Measurements from ENCODE around the gene SH3PXD2A. TPM values are rescaled to one million over a fixed set of nuclear protein-coding genes. Genes with fewer than 3 reads are reported as not detected.

Gene SH3PXD2A
- total RNA-seq, 4 donors from 2014 or later: 26.5 to 56.9 (median 33.3) TPM

DNA sequence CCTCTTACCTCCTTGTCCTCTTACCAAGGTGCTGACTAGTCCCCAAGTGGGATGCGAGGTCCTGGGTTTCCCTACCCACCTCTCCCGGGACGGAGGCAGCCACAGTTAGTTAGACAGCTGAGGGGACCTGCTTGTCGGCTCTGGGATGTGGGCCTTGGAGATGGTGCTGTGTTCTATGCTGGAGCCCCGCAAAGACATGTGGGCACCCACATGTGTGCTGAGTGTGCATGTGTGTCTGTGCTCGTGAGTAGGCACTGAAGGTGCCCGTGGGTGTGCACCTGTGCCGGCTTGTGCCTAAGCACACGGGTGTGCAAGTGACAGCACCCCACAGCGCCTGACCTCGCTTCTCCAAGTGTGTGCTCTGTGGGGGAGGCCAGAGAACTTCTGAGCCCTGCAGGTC is 299.7 kb downstream of the SH3PXD2A start:
- TF ChIP-seq, protein P1, sequence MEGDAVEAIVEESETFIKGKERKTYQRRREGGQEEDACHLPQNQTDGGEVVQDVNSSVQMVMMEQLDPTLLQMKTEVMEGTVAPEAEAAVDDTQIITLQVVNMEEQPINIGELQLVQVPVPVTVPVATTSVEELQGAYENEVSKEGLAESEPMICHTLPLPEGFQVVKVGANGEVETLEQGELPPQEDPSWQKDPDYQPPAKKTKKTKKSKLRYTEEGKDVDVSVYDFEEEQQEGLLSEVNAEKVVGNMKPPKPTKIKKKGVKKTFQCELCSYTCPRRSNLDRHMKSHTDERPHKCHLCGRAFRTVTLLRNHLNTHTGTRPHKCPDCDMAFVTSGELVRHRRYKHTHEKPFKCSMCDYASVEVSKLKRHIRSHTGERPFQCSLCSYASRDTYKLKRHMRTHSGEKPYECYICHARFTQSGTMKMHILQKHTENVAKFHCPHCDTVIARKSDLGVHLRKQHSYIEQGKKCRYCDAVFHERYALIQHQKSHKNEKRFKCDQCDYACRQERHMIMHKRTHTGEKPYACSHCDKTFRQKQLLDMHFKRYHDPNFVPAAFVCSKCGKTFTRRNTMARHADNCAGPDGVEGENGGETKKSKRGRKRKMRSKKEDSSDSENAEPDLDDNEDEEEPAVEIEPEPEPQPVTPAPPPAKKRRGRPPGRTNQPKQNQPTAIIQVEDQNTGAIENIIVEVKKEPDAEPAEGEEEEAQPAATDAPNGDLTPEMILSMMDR (IDR thresholded peaks at IDR 0.05): no peak
- no peak for TF ChIP-seq EP300 (IDR thresholded peaks at IDR 0.05; ENCODE audit: low read depth)
- TF ChIP-seq POLR2AphosphoS5 (IDR thresholded peaks at IDR 0.05): no peak
- TF ChIP-seq POLR2A (IDR thresholded peaks at IDR 0.05): no peak
- 67% methylated on average over 9 of the region's 11 CpGs; no CpG with 5 or more reads in 1 of the 2 donors for WGBS, 2 donors (ENCODE audit: low coverage in 1 of 2)
- intact Hi-C loops (cut with DNase I; ENCODE audit: low total_unique reads) (no loop called here), in situ Hi-C loops (cut with MboI; ENCODE audit: low pct_ligation_motif_present in 1 of 4, low pct_unique_long_range_greater_than_20kb in 1 of 4, low sequenced_read_pairs in 3 of 4) (no loop called here)
- Histone ChIP-seq H3K27ac (peak overlapping the region; percentile 44 to 74 (median 46)), H3K4me3 (peak overlapping the region in 3 of 4 donors; percentile 25 to 54 (median 54)), H3K4me1 (peaks cover 7 to 18% (median 11%) of the 10 kb centered on the region in 4 donors), H3K9me3 (no peaks in the 10 kb centered on the region), H3K36me3 (no peaks in the 10 kb centered on the region), H3K27me3 (no peaks in the 10 kb centered on the region)
- no peak for DNase-seq

DNA sequence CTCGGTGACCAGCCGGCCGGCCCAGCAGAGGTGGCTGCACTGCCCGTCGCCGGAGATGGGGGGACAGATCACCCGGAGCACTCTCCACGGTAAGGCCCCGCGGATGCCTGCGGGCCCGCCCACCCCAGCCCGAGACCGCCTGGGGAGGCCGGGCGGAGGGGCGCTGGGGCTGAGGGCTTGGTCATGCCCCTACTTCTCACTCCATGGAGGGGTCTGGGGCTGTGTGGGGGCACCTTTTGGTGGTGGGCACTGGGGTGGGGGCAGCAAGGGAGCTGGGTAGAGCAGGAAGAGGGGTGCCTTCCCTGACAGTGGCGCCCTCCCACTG is 300.1 kb downstream of the SH3PXD2A start:
- H3K4me3 ChIP-seq: peak overlapping the region; percentile 25 to 54 (median 40)
- no peaks in the 10 kb centered on the region for H3K9me3 ChIP-seq
- H3K36me3 ChIP-seq: no peaks in the 10 kb centered on the region
- TF ChIP-seq POLR2A (IDR thresholded peaks at IDR 0.05) (no peak), POLR2AphosphoS5 (IDR thresholded peaks at IDR 0.05) (no peak), EP300 (IDR thresholded peaks at IDR 0.05; ENCODE audit: low read depth) (no peak)
- TF ChIP-seq, protein P1 (IDR thresholded peaks at IDR 0.05): no peak
- intact Hi-C loops (cut with DNase I; ENCODE audit: low total_unique reads): no loop called here
- WGBS, 2 donors (ENCODE audit: low coverage in 1 of 2): 2% methylated on average over 14 of the region's 18 CpGs; no CpG with 5 or more reads in 1 of the 2 donors
- no peak for DNase-seq
- H3K4me1 ChIP-seq: peaks cover 7 to 21% (median 13%) of the 10 kb centered on the region in 4 donors
- peak overlapping the region; percentile 44 to 74 (median 46) for H3K27ac ChIP-seq
- in situ Hi-C loops (cut with MboI; ENCODE audit: low pct_ligation_motif_present in 1 of 4, low pct_unique_long_range_greater_than_20kb in 1 of 4, low sequenced_read_pairs in 3 of 4): no loop called here
- H3K27me3 ChIP-seq: no peaks in the 10 kb centered on the region

DNA sequence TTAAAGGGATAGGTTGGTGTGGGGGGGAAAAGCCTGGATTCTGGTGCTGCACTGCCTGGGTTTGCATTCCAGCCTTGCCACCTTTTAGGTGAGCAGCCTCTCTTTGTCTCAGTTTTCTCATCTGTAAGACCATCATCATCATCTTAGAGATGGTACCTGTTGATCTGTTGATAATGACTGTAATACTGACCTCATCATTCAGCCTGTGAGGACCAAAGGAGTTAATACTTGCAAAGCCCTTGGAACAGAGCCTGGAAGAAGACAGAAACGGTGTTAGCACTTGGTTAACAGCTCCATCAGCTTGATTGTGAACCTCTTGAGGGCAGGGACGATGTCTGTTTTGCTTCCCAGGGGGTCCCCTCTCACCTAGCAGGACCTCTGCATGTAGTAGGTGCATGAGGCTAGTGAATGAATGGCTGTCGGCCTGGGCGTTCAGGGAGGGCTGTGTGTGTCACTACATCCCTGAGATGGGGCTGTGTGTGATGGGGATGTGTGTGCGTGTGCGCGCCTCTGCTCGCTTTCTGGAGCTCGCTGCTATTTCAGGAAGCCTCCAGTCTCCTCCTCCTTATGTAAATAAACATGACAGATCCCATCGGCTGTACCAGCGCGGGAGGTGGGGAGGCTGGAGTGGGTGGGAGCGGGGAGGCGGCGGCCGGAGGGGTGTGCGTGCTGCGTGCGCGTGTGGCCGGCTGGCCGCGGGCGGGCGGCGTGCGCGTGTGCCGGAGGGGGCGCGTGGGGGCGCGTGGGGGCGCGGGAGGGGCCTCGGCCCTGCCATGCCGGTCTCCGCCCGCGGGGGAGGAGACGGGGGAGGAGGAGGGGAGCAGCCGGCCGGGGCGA is 300.7 kb downstream of the SH3PXD2A start:
- DNase-seq: peak; percentile 70
- in situ Hi-C loops (cut with MboI; ENCODE audit: low pct_ligation_motif_present in 1 of 4, low pct_unique_long_range_greater_than_20kb in 1 of 4, low sequenced_read_pairs in 3 of 4) (no loop called here), intact Hi-C loops (cut with DNase I; ENCODE audit: low total_unique reads) (no loop called here)
- H3K4me3 ChIP-seq: peak overlapping the region; percentile 25 to 54 (median 40)
- H3K36me3 ChIP-seq: no peaks in the 10 kb centered on the region
- no peaks in the 10 kb centered on the region for H3K9me3 ChIP-seq
- no peaks in the 10 kb centered on the region for H3K27me3 ChIP-seq
- H3K27ac ChIP-seq: peak overlapping the region; percentile 44 to 74 (median 50)
- WGBS, 2 donors (ENCODE audit: low coverage in 1 of 2): 6% methylated on average over 35 of the region's 44 CpGs; no CpG with 5 or more reads in 1 of the 2 donors
- peaks cover 7 to 23% (median 15%) of the 10 kb centered on the region in 4 donors for H3K4me1 ChIP-seq
- peak in 2 of 3 donors; percentile 21 to 49 for TF ChIP-seq POLR2AphosphoS5 (IDR thresholded peaks at IDR 0.05)
- TF ChIP-seq EP300 (IDR thresholded peaks at IDR 0.05; ENCODE audit: low read depth): no peak
- TF ChIP-seq, protein P1 (IDR thresholded peaks at IDR 0.05): no peak
- TF ChIP-seq POLR2A (IDR thresholded peaks at IDR 0.05): no peak

DNA sequence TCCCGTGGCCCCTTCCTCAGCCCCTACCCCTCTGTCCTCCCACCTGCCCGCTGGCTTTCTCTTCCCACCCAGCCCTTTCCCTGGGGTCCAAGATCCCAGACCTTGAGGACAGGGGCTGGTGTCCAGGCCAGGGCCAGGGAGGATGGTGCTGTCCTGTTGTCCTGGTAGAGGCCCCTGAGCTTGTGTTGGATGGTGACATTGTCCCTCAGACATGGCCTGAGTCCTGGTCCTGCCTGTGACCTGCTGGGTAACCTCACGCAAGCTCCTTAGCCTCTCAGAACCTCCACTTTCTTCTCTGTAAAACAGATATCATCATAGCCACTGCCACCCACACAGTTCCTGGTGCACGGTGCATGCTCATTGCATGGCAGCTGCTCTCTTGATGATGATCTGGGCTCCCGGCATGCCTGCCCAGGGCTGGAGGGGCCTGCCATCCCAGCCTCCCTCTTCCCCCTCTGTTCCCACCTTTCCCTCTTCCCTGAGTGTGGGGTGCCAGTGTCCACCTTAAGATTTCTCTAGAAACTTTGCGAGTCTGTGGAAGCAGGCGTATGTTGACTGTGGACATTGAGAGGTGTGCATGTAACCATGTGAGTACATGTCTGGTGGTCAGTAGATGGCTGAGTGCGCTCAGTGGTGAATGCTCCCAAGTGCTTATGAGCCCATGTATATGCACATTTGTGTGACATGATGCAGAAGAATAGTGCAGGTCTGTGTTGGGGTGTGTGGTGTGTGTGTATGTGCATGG is 301.5 kb downstream of the SH3PXD2A start:
- no peaks in the 10 kb centered on the region for H3K36me3 ChIP-seq
- H3K4me1 ChIP-seq: peaks cover 9 to 30% (median 23%) of the 10 kb centered on the region in 4 donors
- intact Hi-C loops (cut with DNase I; ENCODE audit: low total_unique reads): no loop called here
- peak overlapping the region in 1 of 4 donors; percentile 74 for H3K27ac ChIP-seq
- H3K27me3 ChIP-seq: no peaks in the 10 kb centered on the region
- DNase-seq: no peak
- in situ Hi-C loops (cut with MboI; ENCODE audit: low pct_ligation_motif_present in 1 of 4, low pct_unique_long_range_greater_than_20kb in 1 of 4, low sequenced_read_pairs in 3 of 4): no loop called here
- no peak for TF ChIP-seq POLR2A (IDR thresholded peaks at IDR 0.05)
- TF ChIP-seq, protein P1 (IDR thresholded peaks at IDR 0.05): no peak
- no peak for TF ChIP-seq POLR2AphosphoS5 (IDR thresholded peaks at IDR 0.05)
- TF ChIP-seq EP300 (IDR thresholded peaks at IDR 0.05; ENCODE audit: low read depth): no peak
- H3K9me3 ChIP-seq: no peaks in the 10 kb centered on the region
- WGBS, 2 donors (ENCODE audit: low coverage in 1 of 2): 90 to 94% methylated on average over 3 to 8 of the region's 8 CpGs
- no peak overlapping the region for H3K4me3 ChIP-seq
